WERI-Rb-1 (cell line): ENCODE measurements around the gene TRAK2.
"Not testable (repeated sequence)": the region's sequence is repeated elsewhere in the genome, so short reads cannot be mapped to it uniquely, and the experiment has no call there.

Source experiments
- DNase-seq: peaks from one replicate; pipeline ENCODE4 v3.0.0-alpha.2; 2020
- H3K27ac ChIP-seq: fragments of 250-450 bp; sonication (Bioruptor Pico); 2 replicates; pipeline ENCODE4 v1.5.1; 2020; ENCODE audit warnings: mild to moderate bottlenecking, moderate library complexity
- H3K27me3 ChIP-seq: fragments of 250-450 bp; sonication (Bioruptor Pico); 2 replicates; pipeline ENCODE4 v1.5.1; 2021; ENCODE audit warnings: mild to moderate bottlenecking, low read depth, moderate library complexity; ENCODE audit not compliant: insufficient read depth, severe bottlenecking
- H3K36me3 ChIP-seq: fragments of 250-450 bp; sonication (Bioruptor Pico); 2 replicates; pipeline ENCODE4 v1.5.1; 2020; ENCODE audit warnings: mild to moderate bottlenecking, moderate library complexity
- H3K4me3 ChIP-seq: 2 replicates; pipeline ENCODE4 v1.5.1; 2011; ENCODE audit warnings: low read depth, mild to moderate bottlenecking, control low read depth, low read length
- H3K9me3 ChIP-seq: fragments of 250-450 bp; sonication (Bioruptor Pico); 2 replicates; pipeline ENCODE4 v1.5.1; 2021; ENCODE audit warnings: mild to moderate bottlenecking, moderate library complexity; ENCODE audit not compliant: severe bottlenecking
- TF ChIP-seq, protein P1 (sequence below): IDR thresholded peaks from 2 replicates; pipeline ENCODE4 v1.5.1; 2011; ENCODE audit warnings: low read depth, mild to moderate bottlenecking, control low read depth, inconsistent platforms, low read length

TRAK2 gene, protein sequence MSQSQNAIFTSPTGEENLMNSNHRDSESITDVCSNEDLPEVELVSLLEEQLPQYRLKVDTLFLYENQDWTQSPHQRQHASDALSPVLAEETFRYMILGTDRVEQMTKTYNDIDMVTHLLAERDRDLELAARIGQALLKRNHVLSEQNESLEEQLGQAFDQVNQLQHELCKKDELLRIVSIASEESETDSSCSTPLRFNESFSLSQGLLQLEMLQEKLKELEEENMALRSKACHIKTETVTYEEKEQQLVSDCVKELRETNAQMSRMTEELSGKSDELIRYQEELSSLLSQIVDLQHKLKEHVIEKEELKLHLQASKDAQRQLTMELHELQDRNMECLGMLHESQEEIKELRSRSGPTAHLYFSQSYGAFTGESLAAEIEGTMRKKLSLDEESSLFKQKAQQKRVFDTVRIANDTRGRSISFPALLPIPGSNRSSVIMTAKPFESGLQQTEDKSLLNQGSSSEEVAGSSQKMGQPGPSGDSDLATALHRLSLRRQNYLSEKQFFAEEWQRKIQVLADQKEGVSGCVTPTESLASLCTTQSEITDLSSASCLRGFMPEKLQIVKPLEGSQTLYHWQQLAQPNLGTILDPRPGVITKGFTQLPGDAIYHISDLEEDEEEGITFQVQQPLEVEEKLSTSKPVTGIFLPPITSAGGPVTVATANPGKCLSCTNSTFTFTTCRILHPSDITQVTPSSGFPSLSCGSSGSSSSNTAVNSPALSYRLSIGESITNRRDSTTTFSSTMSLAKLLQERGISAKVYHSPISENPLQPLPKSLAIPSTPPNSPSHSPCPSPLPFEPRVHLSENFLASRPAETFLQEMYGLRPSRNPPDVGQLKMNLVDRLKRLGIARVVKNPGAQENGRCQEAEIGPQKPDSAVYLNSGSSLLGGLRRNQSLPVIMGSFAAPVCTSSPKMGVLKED

DNA sequence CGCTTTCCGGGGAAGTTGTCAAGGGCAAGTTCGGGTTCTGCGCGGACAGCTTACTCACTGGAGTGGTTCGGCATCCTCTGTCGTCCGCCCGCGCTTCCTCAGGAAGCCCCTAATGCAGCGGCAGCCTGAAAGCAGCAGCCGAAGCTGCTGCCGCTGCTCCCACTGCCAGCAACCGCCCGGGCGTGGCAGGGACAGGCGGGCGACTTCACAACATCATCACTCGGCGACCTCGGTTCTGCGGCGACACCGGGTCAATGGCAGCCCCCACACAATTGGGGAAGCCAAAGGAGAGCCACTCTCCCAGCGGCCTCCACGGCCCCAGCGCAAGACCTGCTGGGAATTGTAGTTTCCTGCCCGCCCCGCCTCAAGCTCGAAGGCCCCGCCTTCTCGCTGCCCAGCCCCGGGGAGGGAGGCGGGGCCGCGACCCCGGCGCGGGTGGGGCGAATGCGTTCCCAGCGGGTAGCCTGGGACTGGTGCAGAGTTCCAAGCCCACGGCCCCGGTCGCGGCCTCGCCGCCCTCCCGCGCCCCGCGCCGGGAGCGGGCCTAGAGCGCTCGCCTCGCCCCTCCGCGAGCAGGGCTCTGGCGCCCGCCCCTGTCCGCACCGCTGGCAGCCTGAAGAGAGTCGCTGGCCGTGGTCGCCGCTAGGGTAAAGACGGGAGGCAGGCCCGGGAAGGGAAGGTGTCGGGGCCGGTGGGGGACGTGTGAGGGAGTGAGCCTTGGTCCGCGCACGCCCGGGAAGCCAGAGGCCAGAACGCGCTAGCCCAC, at the start of gene TRAK2, which contains the start of gene STRADB:
TRAK2 (minus strand) TSS at position 167 of the 766 bp plus-strand sequence. CDS start 30,951 bp downstream, outside the sequence.
STRADB (plus strand) TSS at position 449 of the 766 bp plus-strand sequence. CDS start 3,101 bp downstream, outside the sequence.
- Histone ChIP-seq H3K4me3 (peak within 1 kb of the TSS; percentile 94), H3K27ac (peak within 1 kb of the TSS; percentile 93), H3K27me3 (no peaks in the 10 kb centered on the region), H3K9me3 (no peaks in the 10 kb centered on the region), H3K36me3 (peaks cover 25% of the 10 kb centered on the region)
- DNase-seq, result peak; percentile 93
- TF ChIP-seq, protein P1, sequence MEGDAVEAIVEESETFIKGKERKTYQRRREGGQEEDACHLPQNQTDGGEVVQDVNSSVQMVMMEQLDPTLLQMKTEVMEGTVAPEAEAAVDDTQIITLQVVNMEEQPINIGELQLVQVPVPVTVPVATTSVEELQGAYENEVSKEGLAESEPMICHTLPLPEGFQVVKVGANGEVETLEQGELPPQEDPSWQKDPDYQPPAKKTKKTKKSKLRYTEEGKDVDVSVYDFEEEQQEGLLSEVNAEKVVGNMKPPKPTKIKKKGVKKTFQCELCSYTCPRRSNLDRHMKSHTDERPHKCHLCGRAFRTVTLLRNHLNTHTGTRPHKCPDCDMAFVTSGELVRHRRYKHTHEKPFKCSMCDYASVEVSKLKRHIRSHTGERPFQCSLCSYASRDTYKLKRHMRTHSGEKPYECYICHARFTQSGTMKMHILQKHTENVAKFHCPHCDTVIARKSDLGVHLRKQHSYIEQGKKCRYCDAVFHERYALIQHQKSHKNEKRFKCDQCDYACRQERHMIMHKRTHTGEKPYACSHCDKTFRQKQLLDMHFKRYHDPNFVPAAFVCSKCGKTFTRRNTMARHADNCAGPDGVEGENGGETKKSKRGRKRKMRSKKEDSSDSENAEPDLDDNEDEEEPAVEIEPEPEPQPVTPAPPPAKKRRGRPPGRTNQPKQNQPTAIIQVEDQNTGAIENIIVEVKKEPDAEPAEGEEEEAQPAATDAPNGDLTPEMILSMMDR, result no peak; the same call in 1 of the 2 replicates

DNA sequence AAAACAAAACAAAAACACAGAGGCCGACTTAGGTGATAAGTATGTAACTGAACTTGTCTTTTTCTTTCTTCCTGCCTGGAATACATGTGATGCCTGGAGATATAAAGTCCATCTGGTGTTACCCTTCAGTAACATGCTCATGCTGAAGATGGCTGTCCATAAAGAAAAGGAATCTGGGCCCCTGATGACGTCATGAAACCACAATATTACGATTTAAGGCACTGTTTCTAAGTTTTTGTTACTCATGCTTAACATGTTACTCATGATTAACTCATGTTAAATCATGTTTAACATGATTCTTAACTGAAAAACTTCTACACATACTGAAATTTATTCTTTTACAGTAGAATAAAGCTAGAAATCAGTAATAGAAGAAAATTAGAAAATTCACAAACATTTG, 49.3 kb upstream of the TRAK2 start:
- H3K4me3 ChIP-seq, result no peak overlapping the region
- H3K36me3 ChIP-seq, result no peaks in the 10 kb centered on the region
- no peak for DNase-seq
- H3K27ac ChIP-seq, result no peak overlapping the region
- H3K27me3 ChIP-seq, result no peaks in the 10 kb centered on the region
- H3K9me3 ChIP-seq, result peaks cover 9% of the 10 kb centered on the region
- TF ChIP-seq, protein P1, result no peak

DNA sequence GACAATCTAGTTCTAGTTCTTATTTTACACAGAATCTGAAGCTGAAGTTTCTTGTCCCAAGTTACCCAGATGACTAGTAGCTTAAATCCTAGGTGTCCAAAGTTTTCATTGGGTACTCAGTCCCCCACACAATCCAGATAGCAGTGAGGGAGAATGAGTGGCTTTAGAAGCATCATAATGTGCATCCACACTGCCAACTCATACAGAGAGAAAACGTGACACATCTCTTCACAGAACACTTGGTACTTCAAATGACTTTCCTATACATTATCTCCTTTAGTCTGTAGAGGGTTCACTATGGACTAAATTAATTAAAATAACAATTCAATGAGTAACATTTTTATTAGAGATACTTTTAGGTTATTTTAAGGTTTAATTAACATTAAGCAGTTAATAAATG, 45.5 kb upstream of the TRAK2 start:
- no peak overlapping the region for H3K27ac ChIP-seq
- DNase-seq, result no peak
- TF ChIP-seq, protein P1, result no peak
- no peak overlapping the region for H3K4me3 ChIP-seq
- H3K36me3 ChIP-seq, result no peaks in the 10 kb centered on the region
- no peaks in the 10 kb centered on the region for H3K27me3 ChIP-seq
- H3K9me3 ChIP-seq, result no peaks in the 10 kb centered on the region

DNA sequence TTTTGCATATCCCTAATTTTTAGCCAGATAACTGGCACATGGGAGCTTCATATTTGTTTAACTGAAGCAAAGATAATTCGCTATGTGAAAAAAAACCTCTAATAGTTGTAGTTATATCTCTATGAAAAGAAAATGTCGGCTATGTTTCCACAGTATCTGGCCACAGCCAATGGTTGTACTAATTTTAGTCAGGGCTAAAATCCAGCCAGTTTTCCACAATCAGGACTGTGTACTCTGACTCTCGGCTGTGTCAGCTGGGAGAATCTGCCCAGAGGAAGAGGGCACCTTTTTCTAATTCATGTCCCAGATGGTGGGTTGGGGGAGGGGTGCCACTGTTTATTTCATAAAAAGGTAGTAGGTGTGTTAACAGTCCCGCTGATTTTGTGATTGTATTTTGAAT, 39.0 kb upstream of the TRAK2 start:
- TF ChIP-seq, protein P1, result no peak
- Histone ChIP-seq H3K27ac (no peak overlapping the region), H3K9me3 (no peaks in the 10 kb centered on the region), H3K4me3 (no peak overlapping the region), H3K27me3 (no peaks in the 10 kb centered on the region), H3K36me3 (no peaks in the 10 kb centered on the region)
- DNase-seq, result no peak

DNA sequence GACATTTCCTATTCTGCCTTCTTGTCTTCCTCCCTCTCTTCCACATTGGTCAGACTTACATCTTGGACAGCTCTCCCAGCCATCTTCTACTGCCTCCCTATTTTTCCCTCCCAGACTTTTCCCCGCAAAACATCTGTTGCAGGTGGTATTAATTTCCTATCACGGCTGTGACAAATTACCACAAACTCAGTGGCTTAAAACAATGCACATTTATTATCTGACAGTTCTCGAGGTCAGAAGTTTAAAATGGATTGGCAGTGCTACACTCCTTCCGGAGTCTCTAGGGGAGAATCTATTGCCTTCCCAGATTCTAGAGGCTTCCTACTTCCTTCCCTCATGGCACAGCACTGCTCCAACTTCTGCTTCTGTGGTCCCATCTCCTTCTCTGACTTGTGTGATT, 33.5 kb upstream of the TRAK2 start:
- H3K27me3 ChIP-seq, result no peaks in the 10 kb centered on the region
- no peak for DNase-seq
- TF ChIP-seq, protein P1, result no peak
- no peaks in the 10 kb centered on the region for H3K9me3 ChIP-seq
- H3K4me3 ChIP-seq, result no peak overlapping the region
- no peak overlapping the region for H3K27ac ChIP-seq
- H3K36me3 ChIP-seq, result peaks cover 26% of the 10 kb centered on the region

DNA sequence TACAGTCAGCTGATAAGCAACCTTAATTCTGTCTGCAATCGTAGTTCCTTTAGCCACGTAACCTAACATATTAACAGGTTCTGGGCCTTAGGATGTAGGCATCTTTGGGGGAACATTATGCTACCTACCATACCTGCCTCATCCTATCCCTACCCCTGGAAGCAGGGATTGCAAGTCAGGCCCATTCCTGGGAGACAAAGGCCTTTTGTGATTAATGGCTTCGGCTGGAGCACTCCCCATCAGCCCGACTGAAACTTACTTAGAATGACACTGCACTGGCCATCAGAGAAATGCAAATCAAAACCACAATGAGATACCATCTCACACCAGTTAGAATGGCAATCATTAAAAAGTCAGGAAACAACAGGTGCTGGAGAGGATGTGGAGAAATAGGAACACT, 32.5 kb upstream of the TRAK2 start:
- not testable (repeated sequence) for H3K27ac ChIP-seq, DNase-seq, H3K4me3 ChIP-seq, H3K27me3 ChIP-seq, H3K9me3 ChIP-seq
- peaks cover 36% of the 10 kb centered on the region for H3K36me3 ChIP-seq
